Measurements from ENCODE around the gene C11orf52. TPM values are rescaled to one million over a fixed set of nuclear protein-coding genes. Genes with fewer than 3 reads are reported as not detected.

Gene C11orf52
- total RNA-seq, 1 experiment from 2014 or later = 4.0 TPM

DNA sequence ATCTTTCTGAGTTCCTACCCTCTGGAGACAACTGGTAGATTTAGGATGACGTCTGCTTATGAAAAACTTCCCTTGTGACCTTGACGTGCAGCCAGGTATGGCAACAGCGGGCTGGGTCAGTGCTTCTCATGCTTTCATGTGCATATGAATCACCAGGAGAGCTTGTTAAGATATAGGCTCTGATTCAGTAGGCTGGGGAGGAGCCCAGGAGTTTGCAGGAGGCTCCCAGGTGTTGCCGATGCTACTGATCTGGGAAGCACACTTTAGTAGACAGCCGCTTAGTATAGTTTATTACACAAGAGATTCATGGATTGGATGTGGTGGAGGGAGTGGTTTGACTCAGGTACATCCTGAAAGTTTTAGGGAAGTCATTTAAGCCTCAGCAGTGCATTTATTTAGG is 42.2 kb downstream of the C11orf52 start:
- H4K91ac ChIP-seq (ENCODE audit: insufficient read length, low read depth, low read length) = no peak overlapping the region
- H3K23ac ChIP-seq (ENCODE audit: insufficient read length, low read depth, low read length) = no peak overlapping the region
- peak; percentile 84 for DNase-seq
- WGBS (ENCODE audit: extremely low coverage, insufficient read length, low lambda C conversion rate) = no CpG with 5 or more reads among the region's 5 CpGs
- peaks cover 7% of the 10 kb centered on the region; the same call in 1 of the 2 replicates for H3K27me3 Mint-ChIP-seq (ENCODE audit: low read depth)
- H3K36me3 Mint-ChIP-seq (ENCODE audit: insufficient read depth in 1 of 3, low read depth in 3 of 3) = peaks cover 4 to 24% (median 13%) of the 10 kb centered on the region in 3 experiments; a peak in 6 of 7 replicates
- no peak overlapping the region for H3K14ac ChIP-seq (ENCODE audit: insufficient read depth, low read length)
- H2AFZ ChIP-seq (ENCODE audit: low read length) = no peak overlapping the region
- H2BK120ac ChIP-seq (ENCODE audit: low read depth, low read length, poor library complexity, severe bottlenecking) = no peak overlapping the region
- no peak overlapping the region for H2BK15ac ChIP-seq (ENCODE audit: low read depth, low read length)
- no peak overlapping the region for H2BK20ac ChIP-seq (ENCODE audit: low read depth, low read length, poor library complexity, severe bottlenecking)
- peak overlapping the region; percentile 32 for H3K27ac ChIP-seq (ENCODE audit: insufficient read length, low read depth, low read length)
- H3K79me2 ChIP-seq (ENCODE audit: insufficient read depth, low read length) = no peaks in the 10 kb centered on the region
- peak overlapping the region; percentile 44 to 64 (median 45); a peak in 6 of 7 replicates for H3K27ac Mint-ChIP-seq
- no peak overlapping the region for H3K56ac ChIP-seq (ENCODE audit: insufficient read length, low read depth, low read length)
- H3K4ac ChIP-seq (ENCODE audit: low read depth, low read length) = no peak overlapping the region
- H3K18ac ChIP-seq (ENCODE audit: insufficient read length, low read depth, low read length) = peak overlapping the region; percentile 35
- TF ChIP-seq, protein P1, sequence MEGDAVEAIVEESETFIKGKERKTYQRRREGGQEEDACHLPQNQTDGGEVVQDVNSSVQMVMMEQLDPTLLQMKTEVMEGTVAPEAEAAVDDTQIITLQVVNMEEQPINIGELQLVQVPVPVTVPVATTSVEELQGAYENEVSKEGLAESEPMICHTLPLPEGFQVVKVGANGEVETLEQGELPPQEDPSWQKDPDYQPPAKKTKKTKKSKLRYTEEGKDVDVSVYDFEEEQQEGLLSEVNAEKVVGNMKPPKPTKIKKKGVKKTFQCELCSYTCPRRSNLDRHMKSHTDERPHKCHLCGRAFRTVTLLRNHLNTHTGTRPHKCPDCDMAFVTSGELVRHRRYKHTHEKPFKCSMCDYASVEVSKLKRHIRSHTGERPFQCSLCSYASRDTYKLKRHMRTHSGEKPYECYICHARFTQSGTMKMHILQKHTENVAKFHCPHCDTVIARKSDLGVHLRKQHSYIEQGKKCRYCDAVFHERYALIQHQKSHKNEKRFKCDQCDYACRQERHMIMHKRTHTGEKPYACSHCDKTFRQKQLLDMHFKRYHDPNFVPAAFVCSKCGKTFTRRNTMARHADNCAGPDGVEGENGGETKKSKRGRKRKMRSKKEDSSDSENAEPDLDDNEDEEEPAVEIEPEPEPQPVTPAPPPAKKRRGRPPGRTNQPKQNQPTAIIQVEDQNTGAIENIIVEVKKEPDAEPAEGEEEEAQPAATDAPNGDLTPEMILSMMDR (conservative IDR thresholded peaks at IDR 0.05) = no peak
- no peaks in the 10 kb centered on the region for H3K9me3 ChIP-seq (ENCODE audit: control insufficient read depth, low read depth, low read length)
- H3K4me3 Mint-ChIP-seq = peak overlapping the region; percentile 6 to 16; a peak in 4 of 5 replicates
- peak overlapping the region; percentile 47 for H3K4me2 ChIP-seq (ENCODE audit: insufficient read depth, insufficient read length, low read length)
- H2AK5ac ChIP-seq (ENCODE audit: insufficient read length, low read length) = no peak overlapping the region
- H3K27me3 ChIP-seq (ENCODE audit: insufficient read depth, low read length) = no peaks in the 10 kb centered on the region
- peaks cover 5 to 7% of the 10 kb centered on the region in 2 experiments; a peak in 3 of 5 replicates for H3K9me3 Mint-ChIP-seq
- H4K5ac ChIP-seq (ENCODE audit: insufficient read length, low read depth, low read length) = no peak overlapping the region
- no peak overlapping the region for H2BK5ac ChIP-seq (ENCODE audit: insufficient read length, low read length)
- H3K23me2 ChIP-seq (ENCODE audit: insufficient read length, low read depth, low read length, poor library complexity, severe bottlenecking) = no peaks in the 10 kb centered on the region
- H3K79me1 ChIP-seq (ENCODE audit: insufficient read depth, low read depth, low read length, poor library complexity, severe bottlenecking) = no peaks in the 10 kb centered on the region
- no peak overlapping the region for H2BK12ac ChIP-seq (ENCODE audit: insufficient read length, low read depth, low read length)
- H4K20me1 ChIP-seq (ENCODE audit: control insufficient read depth, insufficient read depth, insufficient read length) = no peaks in the 10 kb centered on the region
- H3K4me1 ChIP-seq (ENCODE audit: insufficient read depth, low read length) = peaks cover 2% of the 10 kb centered on the region; the same call in 1 of the 2 replicates
- H3K4me1 Mint-ChIP-seq = peaks cover 20 to 22% of the 10 kb centered on the region in 2 experiments
- H3T11ph ChIP-seq (ENCODE audit: low read length) = no peak overlapping the region
- H3K9ac ChIP-seq (ENCODE audit: extremely low read depth, insufficient read length, low read length) = no peak overlapping the region
- no peak overlapping the region for H4K8ac ChIP-seq (replicated peaks; ENCODE audit: insufficient read length, low read depth, low read length)

Measured in H9 (cell line).